NCI-H460 (cell line): Measurements from ENCODE around the gene ACSM5. TPM values are rescaled to one million over a fixed set of nuclear protein-coding genes. Genes with fewer than 3 reads are reported as not detected.
"Not testable (repeated sequence)": the region's sequence is repeated elsewhere in the genome, so short reads cannot be mapped to it uniquely, and the experiment has no call there.

ENCODE experiments used
- DNase-seq: peaks from one replicate; pipeline ENCODE4 v3.0.0-alpha.2; 2016; ENCODE audit warnings: low read depth; ENCODE audit errors: extremely low read depth
- total RNA-seq: library from RNA; depleted of rRNA; stranded (reverse); fragments of >200 nt; shearing (Covaris generic); gene quantifications from 2 replicates; pipeline ENCODE4 v1.2.3, GENCODE V29; 2014

ACSM5 gene
- total RNA-seq, 1 experiment from 2014 or later, result not detected

GRCh38 chr16:20397468-20398074 is 11.8 kb upstream of the ACSM5 start:
- no peak for DNase-seq

- no peak for DNase-seq
These were observed 10.7 kb upstream of the ACSM5 start for GRCh38 chr16:20398603-20399002.

DNA sequence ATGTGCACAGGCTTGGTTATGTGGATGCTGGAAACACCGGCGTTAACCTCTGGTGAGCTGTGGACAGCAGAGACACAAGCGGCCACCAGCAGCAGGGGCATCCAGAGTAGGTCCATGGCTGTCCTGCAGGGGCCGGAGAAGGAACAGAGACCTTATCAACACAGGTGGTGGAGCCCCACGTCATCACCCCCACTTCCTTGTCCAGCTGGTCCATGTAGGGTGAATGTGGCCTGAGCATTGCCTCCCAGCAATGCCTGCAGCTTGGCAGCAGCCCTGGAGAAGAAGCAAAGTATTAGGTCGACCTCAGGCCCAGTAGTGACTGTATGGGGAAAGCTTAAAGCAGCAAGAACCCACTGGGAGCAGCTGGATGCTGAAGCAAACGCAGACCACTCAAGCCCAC is 10.1 kb upstream of the ACSM5 start:
- DNase-seq, result no peak

DNA sequence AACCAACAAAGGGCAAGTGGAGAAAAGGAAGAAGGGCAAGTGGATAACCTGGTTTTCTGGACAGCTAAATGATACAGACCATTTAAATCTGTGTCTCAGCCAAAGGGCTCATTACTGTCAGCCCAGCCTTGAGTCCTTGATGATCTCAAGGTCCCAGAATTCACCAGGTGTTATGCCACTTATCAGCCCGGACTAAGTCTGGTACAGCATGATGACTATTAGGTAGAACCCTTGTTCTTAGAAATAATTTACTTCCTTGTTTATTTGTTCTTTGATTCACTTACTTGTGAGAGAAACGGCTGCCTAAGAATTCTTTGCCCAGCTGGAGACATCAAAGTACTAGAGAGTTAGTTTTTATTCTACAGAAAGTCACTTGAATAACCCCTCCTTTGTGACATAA is 8.3 kb upstream of the ACSM5 start:
- DNase-seq, result no peak

- DNase-seq, result no peak
These were observed 7.8 kb upstream of the ACSM5 start for GRCh38 chr16:20401475-20402016.

GRCh38 chr16:20402651-20403050 is 6.7 kb upstream of the ACSM5 start:
- DNase-seq, result no peak

- no peak for DNase-seq
These were observed 4.7 kb upstream of the ACSM5 start, which contains the start of gene PDILT for GRCh38 chr16:20404637-20405036. Gene PDILT, minus strand, starts transcription at chr16:20404737. Its CDS starts 5,437 bp downstream, at chr16:20399300.

DNA sequence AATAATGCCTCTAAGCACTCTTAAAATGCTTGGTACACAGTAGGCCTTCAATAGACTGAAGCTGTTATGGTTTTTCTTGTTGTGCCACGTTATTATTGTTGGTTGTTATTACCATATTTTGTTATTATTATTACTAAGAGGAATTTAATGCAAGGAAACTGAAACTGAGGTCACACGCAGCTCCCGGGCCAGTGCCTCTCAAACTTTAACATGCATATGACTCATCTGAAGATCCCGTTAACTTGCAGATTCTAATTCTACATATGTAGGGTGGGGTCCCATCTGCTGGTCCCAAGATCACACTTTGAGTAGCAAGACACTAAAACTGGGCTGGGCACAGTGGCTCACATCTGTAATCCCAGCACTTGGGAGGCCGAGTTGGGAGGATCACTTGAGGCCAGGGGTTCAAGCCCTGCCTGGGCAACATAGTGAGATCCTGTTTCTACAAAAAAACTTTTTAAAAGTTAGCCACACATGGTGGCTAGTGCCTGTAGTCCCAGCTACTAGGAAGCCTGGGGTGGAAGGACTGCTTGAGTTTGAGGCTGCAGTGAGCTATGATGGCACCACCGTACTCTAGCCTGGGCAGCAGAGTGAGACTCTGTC is 888 bp downstream of the ACSM5 start:
- no peak for DNase-seq

DNA sequence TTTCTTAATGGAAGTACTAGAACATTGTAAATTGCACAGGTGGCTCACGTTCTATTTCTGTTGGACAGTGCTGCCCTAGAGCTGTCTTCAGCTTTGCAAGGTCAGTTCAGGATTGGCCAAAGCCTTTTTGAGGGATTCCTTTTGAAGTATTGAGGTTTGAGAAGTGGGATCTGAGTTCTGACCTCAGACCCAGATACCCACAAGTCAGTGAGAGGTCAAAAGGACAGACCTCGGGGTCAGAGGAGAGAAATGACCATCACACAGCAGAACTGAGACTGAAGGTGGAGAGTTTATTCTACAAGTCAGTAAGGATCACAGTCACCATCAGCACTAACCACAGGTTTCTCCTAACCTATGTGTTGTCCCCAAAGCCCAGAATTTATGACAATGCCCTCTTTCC is 1.7 kb downstream of the ACSM5 start:
- DNase-seq, result no peak

DNA sequence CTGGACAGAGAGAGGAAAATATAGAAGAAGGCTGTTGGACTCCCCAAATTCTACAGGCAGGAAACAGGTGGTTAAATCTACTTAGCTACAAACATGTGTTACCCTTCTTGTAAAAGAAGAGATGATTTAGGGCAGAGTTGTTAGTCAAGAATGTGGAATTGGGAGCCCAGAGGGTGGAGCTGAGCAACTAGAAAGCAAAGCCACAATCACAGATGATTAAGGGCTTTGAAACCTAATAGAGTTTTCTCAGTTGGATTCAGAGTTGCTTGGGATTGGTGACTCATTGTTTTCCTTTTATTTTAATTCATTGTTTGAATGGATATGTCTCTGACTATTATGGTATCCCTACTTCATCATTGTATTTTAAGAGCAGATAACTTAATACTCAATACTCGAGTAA is 6.2 kb downstream of the ACSM5 start:
- no peak for DNase-seq

- DNase-seq, result not testable (repeated sequence)
These were observed 9.8 kb downstream of the ACSM5 start for GRCh38 chr16:20419093-20419492.

GRCh38 chr16:20421748-20422147 is 12.4 kb downstream of the ACSM5 start:
- not testable (repeated sequence) for DNase-seq

- DNase-seq, result not testable (repeated sequence)
These were observed 14.4 kb downstream of the ACSM5 start for GRCh38 chr16:20423772-20424128.

DNA sequence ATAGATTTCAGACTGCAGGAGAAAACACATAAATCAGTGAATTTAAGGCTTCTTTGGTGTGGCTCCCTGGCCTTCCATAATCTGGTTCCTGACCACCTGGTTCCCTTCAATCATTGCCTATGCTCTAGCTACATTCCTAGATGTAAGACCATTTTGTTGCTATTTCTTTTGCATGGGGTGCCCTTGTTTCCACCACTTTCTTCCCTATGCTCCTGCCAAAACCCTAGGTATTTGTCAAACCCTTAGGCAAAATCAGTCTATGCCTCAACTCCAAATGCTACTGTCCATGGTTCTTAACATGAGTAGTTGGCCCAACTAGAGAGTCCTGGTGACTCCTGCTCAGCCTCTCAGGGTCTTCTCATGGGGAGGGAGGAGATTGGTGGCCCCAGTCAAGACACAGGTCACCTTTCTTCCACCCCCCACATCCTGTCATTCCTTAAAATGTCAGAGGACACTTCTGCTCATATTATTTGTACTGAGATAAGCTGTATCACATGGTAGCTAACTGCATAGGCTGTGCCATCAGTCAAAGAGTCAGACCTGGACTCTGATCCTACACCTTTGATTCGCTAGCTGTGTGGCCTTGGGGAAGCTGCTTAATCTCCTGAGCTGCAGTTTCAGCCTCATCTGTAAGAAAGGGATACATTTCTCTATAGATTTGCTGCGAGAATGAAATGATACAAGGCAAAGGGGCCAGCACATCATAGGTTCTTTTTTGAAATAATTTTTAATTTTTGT is 15.0 kb downstream of the ACSM5 start:
- DNase-seq, result no peak

DNA sequence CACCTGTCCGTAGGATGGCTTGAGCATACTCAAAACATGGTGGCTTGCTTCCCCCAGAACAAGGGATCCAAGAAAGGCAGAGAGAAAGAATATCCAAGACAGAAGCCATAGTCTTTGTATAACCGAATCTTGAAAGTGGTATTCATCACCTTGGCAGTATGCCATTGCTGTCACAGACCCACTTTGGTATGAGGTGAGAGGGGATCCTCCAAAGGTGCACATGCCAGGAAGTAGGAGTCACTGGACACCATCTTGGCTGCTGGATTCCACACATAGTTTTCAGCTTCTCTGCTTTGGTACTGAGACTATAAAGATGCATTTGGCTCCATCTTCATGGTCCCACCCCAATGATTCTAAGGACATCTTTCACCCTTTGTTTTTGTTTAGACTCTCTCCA is 18.1 kb downstream of the ACSM5 start:
- not testable (repeated sequence) for DNase-seq

- DNase-seq, result not testable (repeated sequence)
These were observed 20.2 kb downstream of the ACSM5 start for GRCh38 chr16:20429499-20429898.

- DNase-seq, result not testable (repeated sequence)
These were observed 21.1 kb downstream of the ACSM5 start for GRCh38 chr16:20430480-20430879.

DNA sequence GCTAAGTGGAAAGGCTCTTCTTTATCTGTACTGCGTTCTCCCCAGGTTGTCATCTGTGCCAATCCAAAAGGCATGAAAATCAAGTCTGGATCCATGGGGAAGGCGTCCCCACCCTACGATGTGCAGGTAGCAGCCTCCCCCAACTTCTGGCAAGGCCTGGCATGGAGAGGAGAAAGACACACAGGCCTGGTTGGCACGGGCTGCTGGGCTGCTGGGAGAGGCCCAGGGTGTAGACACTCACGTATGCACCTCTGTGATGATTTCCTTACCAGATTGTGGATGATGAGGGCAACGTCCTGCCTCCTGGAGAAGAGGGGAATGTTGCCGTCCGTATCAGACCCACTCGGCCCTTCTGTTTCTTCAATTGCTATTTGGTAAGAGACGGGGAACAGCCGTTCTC is 21.6 kb downstream of the ACSM5 start:
- no peak for DNase-seq

DNA sequence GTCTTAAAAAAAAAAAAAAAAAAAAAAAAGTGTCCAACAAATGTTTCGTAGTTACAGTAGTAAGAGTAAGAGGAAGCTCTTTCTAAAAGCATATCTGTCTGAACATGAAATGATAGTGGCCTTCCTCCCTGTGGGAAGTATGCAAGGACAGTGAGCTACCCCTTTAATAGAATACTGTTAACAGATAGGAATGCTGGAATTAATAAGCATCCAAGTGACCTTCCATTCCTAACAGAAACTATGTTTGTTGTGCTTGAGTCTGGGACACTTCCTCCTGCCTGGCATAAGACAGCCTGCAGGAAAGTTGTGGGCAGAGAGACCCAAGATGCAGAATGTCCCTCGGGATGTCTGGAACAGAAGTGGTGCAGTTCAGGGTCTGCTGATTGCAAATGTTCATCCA is 29.6 kb downstream of the ACSM5 start:
- DNase-seq, result not testable (repeated sequence)

DNA sequence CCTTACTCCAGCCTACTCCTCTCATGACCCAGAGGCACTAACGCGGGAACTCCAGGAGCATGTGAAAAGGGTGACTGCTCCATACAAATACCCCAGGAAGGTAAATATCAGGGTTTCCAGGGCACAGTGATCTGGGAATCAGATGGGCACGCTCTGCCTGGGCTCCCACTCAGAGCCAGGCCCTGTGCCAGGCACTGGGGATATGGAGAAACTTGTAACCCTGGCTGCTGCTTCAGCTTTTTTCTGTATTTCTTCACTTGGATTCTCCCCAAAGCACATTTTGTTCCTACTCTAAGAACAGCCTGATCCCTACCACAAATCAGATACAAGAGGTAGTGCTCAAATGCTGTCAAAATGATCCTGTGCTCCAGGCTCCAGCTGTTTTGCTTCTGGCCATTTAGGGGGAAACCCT is 30.5 kb downstream of the ACSM5 start:
- DNase-seq, result not testable (repeated sequence)

DNA sequence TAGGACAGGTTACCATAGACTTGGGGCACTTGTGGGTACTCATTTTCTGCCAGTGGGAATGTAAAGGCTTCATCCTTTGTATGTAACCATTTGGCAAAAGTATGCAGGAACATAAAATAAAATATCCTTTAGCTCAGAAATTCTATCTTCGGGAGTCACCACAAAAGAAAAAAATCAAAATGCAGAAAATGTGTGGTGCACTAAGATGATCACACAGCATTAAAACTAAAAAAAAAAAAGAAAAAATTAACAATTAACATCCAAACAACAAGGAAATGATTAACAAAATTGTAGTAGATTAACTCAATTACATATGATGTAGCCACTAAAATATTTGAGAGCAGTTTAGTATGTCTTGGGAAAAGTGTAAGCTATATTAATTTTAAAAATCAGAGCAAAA is 31.4 kb downstream of the ACSM5 start:
- not testable (repeated sequence) for DNase-seq

GRCh38 chr16:20441191-20441590 is 31.9 kb downstream of the ACSM5 start:
- DNase-seq, result no peak
